Activated T-cell treated with anti-CD3 and anti-CD28 coated beads, Interleukin-2, amount 50 U/mL, for 1 hour (primary cell): ENCODE results near the gene COMT.

Experiments used
- DNase-seq: peaks from one replicate; pipeline ENCODE4 v3.0.0-alpha.2; 2020

COMT gene

GRCh38 chr22:19959043-19959586 lies 17.5 kb downstream of the COMT start:
- no peak for DNase-seq

- no peak for DNase-seq
Measured at GRCh38 chr22:19959587-19960490, 18.3 kb downstream of the COMT start.

DNA sequence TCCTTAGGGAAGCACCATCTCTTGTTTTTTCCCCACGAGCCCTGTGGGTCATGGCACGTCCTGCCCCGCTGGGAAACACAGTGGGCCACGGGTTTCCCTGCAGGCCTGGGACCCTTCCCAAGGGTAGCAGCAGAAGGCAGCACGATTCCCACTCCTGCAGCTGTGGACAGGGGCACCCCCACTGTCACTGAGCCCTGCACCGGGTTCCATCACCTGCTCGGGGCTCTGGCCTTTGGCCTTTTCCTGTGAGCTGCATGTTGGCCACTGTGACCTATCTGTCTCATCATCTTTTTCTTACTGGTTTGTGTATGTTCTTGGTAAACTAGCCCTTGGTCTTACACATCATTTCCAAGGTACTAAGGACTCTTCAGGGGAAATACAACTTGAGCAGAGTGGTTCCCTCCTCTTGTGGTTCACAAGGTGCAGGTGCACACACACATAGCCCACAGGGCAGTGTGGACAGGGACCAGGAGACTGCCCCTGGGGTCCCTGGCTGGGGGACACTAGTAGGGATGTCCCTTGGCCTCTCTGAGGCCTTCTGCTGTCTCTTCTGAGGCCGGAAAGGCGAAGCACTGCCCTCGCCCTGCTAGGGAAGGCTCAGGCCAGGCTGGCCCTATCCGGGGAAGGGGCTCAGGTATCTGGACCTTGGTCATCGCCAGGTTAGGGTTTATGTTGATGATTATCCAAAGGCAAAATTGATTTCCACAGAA lies 19.1 kb downstream of the COMT start:
- DNase-seq: no peak

DNA sequence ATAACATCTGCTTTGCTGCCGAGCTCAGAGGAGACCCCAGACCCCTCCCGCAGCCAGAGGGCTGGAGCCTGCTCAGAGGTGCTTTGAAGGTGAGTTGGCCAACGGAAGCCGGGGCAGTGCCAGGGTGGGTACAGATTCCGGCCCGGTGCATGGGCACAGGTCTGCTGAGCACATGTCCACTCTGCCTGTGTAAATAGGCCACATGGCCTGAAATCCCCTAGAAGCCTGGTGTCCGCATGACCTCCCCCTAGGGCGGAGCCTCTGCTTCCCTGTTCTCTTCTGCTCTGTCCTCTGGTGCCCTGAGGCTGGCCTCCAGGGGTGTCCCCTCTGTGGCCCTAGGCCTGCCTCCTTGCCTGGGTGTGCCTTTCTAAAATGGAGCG lies 19.6 kb downstream of the COMT start:
- no peak for DNase-seq

GRCh38 chr22:19961868-19962245 lies 20.3 kb downstream of the COMT start:
- DNase-seq: no peak

DNA sequence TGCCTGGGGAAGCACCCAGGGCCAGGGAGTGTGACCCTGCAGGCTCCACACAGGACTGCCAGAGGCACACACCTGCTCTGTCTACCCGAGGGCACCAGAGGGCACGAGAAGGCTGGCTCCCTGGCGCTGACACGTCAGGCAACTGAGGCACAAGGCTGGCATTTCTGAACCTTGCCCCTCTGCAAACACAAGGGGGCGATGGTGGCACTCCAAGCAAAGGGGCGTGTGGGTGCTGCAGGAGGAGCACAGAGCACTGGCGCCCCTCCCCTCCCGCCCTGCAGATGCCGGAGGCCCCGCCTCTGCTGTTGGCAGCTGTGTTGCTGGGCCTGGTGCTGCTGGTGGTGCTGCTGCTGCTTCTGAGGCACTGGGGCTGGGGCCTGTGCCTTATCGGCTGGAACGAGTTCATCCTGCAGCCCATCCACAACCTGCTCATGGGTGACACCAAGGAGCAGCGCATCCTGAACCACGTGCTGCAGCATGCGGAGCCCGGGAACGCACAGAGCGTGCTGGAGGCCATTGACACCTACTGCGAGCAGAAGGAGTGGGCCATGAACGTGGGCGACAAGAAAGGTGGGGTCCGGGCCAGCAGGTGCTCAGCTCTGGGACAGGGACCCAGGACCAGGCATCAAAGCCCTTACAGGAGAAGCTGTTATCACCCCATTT lies 20.8 kb downstream of the COMT start:
- peak; percentile 67 for DNase-seq

DNA sequence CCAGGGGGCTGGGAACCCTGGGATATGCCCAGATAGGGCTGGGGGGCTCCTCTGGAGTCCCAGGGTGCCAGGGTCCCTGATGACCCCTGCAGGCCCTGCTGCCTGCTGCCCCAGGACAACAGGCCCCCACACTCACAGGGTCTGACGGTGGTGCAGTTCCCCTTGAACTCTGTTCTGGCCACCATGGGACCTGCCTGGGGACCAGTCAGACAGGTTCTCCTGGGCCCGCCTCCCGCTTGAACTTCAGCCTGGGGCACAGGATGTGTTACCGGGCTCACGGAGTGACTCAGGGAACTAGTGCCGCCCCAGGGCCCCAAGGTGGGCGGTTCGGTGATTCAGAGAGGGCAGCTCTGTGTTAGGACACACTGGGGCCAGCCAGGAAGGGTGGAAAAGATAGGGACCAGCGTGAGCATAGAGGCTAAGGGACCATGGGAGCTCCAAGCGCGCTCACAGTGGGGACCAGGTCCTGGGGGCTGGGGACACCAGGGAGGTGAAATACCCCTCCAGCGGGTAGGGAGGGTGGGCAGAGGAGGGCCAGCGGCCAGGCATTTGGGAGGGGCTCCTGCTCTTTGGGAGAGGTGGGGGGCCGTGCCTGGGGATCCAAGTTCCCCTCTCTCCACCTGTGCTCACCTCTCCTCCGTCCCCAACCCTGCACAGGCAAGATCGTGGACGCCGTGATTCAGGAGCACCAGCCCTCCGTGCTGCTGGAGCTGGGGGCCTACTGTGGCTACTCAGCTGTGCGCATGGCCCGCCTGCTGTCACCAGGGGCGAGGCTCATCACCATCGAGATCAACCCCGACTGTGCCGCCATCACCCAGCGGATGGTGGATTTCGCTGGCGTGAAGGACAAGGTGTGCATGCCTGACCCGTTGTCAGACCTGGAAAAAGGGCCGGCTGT lies 21.6 kb downstream of the COMT start:
- DNase-seq: no peak

- DNase-seq: no peak
Measured at GRCh38 chr22:19963863-19964642, 22.5 kb downstream of the COMT start.

DNA sequence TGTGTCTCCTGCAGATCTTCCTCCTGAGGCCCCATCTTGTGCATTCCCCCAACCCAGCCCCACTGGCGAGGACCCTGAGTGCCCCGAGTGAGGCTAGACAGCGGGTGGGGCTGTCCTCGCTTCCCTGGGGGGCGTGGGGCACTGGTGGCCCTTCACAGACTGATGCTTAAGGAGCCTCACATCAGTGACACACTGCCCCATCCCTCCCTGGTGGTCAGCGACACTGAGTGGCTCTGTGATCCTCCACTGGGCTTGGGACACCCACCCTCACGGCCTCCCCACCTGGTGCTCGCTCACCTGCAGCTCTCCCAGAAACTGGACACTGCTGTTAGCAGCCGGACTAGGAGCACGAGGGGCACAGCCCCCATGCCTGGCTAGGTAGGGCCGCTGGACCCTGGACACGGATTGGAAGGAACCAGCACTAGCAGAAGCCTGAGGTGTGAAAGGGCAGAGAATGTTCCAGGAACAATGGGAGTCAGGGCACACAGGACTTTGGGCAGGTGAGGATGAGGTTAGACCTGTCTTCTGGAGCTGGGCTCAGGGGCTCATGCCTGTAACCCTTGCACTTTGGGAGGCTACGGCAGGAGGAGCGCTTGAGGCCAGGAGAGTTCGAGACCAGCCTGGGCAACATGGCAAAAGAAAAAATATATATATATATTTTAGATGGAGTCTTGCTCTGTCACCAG lies 23.3 kb downstream of the COMT start:
- no peak for DNase-seq

GRCh38 chr22:19965771-19966709 lies 24.5 kb downstream of the COMT start:
- no peak for DNase-seq

- no peak for DNase-seq
Measured at GRCh38 chr22:19966908-19967750, 25.6 kb downstream of the COMT start.

- no peak for DNase-seq
Measured at GRCh38 chr22:19967850-19968449, 26.4 kb downstream of the COMT start.

GRCh38 chr22:19968450-19968891 lies 26.9 kb downstream of the COMT start:
- DNase-seq: no peak

DNA sequence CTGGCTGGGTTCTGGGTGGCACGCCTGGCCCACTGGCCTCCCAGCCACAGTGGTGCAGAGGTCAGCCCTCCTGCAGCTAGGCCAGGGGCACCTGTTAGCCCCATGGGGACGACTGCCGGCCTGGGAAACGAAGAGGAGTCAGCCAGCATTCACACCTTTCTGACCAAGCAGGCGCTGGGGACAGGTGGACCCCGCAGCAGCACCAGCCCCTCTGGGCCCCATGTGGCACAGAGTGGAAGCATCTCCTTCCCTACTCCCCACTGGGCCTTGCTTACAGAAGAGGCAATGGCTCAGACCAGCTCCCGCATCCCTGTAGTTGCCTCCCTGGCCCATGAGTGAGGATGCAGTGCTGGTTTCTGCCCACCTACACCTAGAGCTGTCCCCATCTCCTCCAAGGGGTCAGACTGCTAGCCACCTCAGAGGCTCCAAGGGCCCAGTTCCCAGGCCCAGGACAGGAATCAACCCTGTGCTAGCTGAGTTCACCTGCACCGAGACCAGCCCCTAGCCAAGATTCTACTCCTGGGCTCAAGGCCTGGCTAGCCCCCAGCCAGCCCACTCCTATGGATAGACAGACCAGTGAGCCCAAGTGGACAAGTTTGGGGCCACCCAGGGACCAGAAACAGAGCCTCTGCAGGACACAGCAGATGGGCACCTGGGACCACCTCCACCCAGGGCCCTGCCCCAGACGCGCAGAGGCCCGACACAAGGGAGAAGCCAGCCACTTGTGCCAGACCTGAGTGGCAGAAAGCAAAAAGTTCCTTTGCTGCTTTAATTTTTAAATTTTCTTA lies 27.8 kb downstream of the COMT start:
- no peak for DNase-seq

DNA sequence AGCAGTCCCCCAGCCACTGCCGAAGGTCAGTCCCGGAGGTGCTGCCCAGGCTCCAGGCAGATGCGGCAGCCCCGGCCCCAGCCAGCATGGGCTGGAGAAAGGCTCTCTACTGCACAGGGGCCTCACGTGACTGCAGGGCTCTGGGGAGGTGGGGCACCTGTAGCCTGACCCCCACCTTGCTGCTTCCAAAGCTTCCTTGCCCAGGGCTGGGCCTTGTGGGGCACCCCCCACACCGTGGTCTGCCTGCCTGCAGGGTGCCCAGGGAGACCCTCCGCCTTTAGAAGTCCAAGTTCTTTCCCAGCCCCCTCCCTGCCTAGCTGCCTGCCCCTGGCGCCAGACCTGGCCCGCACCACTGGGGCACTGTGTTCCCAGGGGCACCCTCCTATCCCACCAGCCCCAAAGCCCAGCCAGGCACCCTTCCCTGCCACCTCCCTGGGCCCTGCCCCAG lies 28.5 kb downstream of the COMT start:
- DNase-seq: no peak

DNA sequence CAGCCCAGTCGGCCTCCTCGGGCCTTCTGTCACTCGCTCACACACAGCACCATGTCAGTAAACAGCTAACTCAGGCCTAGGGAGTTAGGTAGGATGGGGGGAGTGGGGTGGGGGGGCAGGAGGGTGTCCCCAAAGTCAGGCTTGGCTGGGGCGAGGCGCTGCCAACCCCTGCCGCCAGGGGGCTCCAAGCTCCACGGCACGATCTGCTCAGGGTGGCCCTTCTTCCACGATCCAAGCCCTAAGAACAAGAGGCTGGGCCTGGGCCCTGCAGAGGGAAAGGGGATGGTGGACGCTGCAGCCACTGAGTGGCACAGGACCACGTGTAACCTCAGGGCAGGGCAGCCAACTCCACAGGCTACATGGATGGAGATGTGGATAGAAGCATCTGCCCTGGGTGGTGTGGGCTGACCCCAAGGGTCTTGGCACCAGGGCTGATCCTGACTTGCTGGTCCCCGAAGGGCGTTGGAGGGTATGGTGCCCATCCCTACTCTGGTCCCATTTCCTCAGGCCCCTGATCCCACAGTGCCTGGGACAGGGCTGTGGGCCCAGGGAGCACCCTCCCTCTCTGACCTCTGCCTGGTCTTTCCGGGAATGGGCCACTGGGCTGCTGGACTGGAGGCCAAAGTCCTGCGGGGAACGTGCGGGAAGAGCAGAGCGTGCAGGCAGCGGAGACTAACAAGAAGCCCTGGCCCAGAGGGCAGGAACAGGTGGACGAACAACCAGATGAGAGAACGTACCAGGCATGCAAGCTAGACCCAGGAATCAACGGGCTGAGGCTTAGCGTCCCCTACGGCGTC lies 29.1 kb downstream of the COMT start:
- peak; percentile 87 for DNase-seq
